ENCODE measurements around the gene VIL1.
A peak's percentile ranks its signal among the peaks of the same experiment; 100 is the strongest.

Gene VIL1

GRCh38 chr2:218395090-218395444 lies 23.9 kb upstream of the VIL1 start:
- DNase-seq (ENCODE audit: low spot score) = no peak

GRCh38 chr2:218395456-218395825 lies 23.5 kb upstream of the VIL1 start:
- DNase-seq (ENCODE audit: low spot score) = no peak

DNA sequence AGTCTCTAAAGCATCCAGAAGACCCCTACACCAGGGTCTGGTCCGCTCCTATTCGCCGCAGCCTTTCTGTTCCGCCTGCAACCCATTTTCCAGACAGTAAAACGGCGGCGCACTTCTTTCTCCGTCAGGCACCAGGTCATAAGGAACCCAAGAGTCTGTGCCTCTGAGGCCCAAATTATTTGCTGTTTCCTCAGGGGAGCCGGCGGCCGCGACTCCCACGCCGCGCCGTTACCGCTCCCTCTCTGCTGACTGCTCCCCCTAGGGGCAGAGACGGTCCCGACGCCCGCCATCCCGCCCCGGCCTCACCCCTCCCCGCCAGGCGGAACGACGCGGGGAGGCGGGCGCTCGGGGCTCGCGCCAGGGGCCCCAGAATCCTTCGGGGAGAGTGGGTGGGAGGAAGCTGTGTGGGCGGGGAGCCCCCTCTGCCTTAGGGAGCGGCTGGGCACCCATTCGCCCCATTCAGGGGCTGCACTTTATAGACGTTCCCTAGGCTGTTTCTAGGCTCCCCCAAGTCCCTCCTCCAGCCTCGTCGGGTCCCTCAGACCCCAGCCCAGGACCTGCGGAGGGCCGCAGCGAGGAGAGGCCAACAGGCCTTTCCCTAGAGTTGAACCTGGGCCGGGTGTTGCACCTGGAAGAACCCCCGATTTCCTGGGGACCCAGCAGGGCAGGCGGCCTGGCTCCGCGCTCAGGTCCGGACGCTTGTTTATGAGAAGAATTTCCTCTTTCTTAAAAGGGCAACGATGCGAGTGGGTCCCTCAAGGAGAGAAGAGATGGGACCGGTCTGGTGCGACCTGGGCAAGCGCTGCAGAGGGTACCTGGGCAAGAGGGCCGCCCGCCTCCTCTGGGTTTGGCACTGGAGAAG lies 22.9 kb upstream of the VIL1 start:
- peak; percentile 98 for DNase-seq (ENCODE audit: low spot score)

- peak; percentile 78 for DNase-seq (ENCODE audit: low spot score)
These were observed 22.0 kb upstream of the VIL1 start for GRCh38 chr2:218396688-218397462.

- DNase-seq (ENCODE audit: low spot score) = no peak
These were observed 21.5 kb upstream of the VIL1 start for GRCh38 chr2:218397463-218397819.

DNA sequence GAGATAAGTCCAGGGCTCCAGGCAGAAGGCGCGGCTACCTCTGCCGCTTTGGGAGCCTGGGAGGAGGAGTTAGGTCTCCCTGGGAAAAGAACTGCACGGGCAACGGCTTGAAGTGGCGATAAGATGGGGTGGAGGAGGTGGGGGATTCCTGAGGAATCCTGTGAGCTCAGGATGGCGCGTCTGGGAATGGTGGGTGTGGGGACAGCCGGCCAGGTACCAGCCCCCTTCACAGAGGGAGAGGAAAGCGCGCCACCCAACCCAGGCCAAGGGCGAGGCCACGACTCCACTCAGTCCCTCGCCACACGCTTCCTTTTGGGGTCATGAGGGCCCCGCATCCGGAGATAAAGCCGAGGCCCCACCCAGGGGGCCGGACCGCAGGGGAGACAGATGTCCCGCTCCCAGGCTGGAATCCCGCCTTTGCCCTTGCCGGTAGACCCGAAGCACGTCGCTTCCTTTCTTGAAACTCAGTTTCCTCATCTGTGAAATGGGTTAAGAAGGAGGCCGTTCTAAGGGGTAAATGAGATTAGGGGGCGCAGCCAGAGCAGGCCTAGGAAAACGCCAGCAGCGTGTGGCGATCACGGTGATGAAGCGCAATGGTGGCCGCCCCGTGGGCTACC lies 21.0 kb upstream of the VIL1 start:
- DNase-seq (ENCODE audit: low spot score) = peak; percentile 46

DNA sequence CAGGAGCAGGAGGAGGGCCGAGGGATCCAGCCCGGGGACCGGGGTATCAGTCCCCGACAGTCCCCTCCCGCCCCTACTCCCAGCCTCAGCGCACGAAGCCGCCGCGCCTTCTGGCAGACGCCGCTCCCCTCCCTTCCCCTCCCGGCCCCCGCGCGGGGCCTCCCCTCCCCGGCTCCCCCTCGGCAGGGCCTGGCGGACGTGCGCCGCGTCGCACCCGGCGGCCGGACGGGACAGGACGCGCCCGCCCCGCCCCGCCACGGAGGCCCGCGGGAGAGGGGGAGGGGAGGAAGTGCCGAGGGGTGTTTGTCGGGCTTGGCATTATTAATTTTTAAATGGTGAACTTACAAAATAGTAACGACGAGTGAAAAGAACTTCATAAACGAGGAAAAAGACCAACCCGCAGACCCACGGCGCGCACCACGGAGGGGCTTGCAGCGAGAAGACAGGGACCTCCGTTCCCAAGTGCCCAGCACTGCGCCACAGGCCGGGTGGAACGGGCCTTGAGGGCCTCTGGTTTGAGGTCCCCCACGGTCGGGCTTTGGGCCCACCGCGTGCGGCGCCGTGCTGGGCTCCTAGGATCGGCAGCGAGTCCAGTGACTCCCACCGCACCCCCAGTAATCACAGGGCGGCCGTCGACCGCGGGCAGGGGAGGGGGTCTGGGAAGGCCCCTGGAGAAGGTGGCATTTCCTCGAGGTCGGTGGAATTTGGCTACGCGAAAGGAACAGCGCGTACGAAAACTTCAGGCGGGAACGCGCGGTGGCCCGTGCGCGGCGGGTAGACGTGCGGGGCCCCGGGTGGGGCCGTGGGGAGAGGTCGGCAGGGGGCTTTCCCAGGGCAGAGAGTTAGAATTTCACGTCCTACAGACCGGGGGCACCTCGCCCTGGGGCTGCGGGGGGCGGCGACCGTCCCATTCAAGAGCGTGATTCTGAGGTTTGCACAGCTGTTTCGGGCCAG lies 20.2 kb upstream of the VIL1 start:
- DNase-seq (ENCODE audit: low spot score) = peak; percentile 83

DNA sequence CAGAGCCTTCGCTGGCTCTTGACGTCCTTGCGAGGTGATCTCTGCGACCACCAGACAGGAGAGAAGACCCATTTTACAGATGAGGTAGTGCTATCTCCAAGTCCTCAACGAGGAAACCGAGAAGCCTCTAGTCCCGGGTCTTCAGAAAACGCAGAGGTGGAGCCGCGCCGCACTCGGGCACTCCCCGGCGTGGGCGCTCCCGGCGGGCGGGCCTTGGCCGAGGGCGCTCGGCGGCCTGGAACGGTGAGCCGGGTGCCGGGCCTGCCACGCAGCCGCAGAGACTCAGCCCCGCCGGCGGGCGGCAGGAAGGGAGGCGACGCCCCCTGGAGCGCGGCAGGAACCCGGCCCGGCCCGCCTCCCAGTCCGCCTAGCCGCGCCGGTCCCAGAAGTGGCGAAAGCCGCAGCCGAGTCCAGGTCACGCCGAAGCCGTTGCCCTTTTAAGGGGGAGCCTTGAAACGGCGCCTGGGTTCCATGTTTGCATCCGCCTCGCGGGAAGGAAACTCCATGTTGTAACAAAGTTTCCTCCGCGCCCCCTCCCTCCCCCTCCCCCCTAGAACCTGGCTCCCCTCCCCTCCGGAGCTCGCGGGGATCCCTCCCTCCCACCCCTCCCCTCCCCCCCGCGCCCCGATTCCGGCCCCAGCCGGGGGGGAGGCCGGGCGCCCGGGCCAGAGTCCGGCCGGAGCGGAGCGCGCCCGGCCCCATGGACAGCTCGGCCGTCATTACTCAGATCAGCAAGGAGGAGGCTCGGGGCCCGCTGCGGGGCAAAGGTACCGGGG lies 19.3 kb upstream of the VIL1 start, which contains the start of gene CTDSP1:
TSS of gene CTDSP1 (plus strand) at position 478 of the 776 bp plus-strand sequence. CDS start at position 701, 223 bp downstream.
- peak; percentile 92 for DNase-seq (ENCODE audit: low spot score)

DNA sequence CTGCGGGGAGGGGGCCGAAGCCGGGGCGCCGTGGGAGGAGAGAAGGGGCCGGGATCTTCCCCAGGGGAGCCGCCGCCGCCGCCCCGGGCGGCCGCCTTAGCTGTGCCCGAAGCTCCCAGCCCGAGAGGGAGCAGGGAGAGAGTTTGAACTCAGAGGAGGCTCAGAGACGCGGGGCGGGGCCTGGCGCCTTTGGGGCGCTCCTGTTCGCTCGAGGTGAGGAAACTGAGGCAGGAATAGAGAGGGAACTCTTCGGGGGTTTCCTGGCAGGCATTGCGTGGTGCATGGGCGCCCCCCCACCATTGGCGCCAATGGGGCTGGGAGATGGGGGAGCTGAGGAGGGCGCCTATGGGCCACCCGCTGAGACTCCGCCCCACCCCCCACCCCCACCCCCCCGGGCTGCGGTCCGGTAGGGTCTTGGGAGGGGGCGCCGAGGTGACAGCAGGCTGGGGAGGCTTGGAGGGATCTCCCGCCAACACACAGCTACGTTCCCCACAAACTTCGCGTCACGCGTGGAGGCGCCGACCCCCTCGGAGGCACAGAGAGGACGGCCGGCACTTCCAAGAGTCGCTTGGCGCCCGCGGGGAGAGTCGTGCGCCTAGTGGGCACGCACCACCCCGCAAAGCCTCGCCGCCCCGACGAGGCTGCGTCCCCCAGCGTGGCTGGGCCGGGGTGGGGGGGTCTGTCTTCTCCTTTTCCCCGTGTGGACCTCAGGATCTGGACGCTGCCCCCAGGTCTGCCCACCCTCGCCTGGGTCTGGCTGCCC lies 18.6 kb upstream of the VIL1 start:
- DNase-seq (ENCODE audit: low spot score) = peak; percentile 41

GRCh38 chr2:218400930-218401881 lies 17.7 kb upstream of the VIL1 start:
- DNase-seq (ENCODE audit: low spot score) = no peak

- no peak for DNase-seq (ENCODE audit: low spot score)
These were observed 17.0 kb upstream of the VIL1 start for GRCh38 chr2:218401890-218402289.

- no peak for DNase-seq (ENCODE audit: low spot score)
These were observed 16.4 kb upstream of the VIL1 start for GRCh38 chr2:218402491-218402901.

GRCh38 chr2:218402911-218403411 lies 16.0 kb upstream of the VIL1 start:
- DNase-seq (ENCODE audit: low spot score) = no peak

GRCh38 chr2:218403810-218404209 lies 15.1 kb upstream of the VIL1 start:
- no peak for DNase-seq (ENCODE audit: low spot score)

GRCh38 chr2:218404351-218405085 lies 14.4 kb upstream of the VIL1 start:
- DNase-seq (ENCODE audit: low spot score) = no peak

DNA sequence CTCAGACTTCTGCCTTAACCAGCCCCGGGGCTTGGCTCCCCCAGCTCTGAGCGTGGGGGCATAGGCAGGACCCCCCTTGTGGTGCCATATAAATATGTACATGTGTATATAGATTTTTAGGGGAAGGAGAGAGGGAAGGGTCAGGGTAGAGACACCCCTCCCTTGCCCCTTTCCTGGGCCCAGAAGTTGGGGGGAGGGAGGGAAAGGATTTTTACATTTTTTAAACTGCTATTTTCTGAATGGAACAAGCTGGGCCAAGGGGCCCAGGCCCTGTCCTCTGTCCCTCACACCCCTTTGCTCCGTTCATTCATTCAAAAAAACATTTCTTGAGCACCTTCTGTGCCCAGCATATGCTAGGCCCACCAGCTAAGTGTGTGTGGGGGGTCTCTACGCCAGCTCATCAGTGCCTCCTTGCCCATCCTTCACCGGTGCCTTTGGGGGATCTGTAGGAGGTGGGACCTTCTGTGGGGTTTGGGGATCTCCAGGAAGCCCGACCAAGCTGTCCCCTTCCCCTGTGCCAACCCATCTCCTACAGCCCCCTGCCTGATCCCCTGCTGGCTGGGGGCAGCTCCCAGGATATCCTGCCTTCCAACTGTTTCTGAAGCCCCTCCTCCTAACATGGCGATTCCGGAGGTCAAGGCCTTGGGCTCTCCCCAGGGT lies 13.7 kb upstream of the VIL1 start:
- no peak for DNase-seq (ENCODE audit: low spot score)

GRCh38 chr2:218405746-218406208 lies 13.1 kb upstream of the VIL1 start:
- DNase-seq (ENCODE audit: low spot score) = no peak
